HepG2 (cell line): Measurements from ENCODE around the gene SFT2D2. TPM values are rescaled to one million over a fixed set of nuclear protein-coding genes. Genes with fewer than 3 reads are reported as not detected.

Experiments used
- CBFB ChIP-seq: sonication (generic); formaldehyde crosslinking; IDR thresholded peaks from 2 replicates; pipeline ENCODE4 v1.4.0; 2020; ENCODE audit warnings: missing genetic modification reagents
- DZIP1 ChIP-seq: sonication (generic); formaldehyde crosslinking; IDR thresholded peaks from 2 replicates; pipeline ENCODE4 v1.5.0; 2020; ENCODE audit warnings: mild to moderate bottlenecking, missing genetic modification reagents
- E2F2 ChIP-seq: sonication (generic); formaldehyde crosslinking; IDR thresholded peaks from 2 replicates; pipeline ENCODE4 v1.4.0; 2020; ENCODE audit warnings: missing genetic modification reagents, borderline replicate concordance
- HINFP ChIP-seq: sonication (generic); formaldehyde crosslinking; IDR thresholded peaks from 2 replicates; pipeline ENCODE4 v1.4.0; 2020; ENCODE audit warnings: low read depth, mild to moderate bottlenecking, missing genetic modification reagents
- IRF1 ChIP-seq: sonication (generic); formaldehyde crosslinking; IDR thresholded peaks from 2 replicates; pipeline ENCODE4 v1.4.0; 2020; ENCODE audit warnings: low read depth, mild to moderate bottlenecking, missing genetic modification reagents
- KDM5A ChIP-seq: fragments of 200-600 bp; sonication (generic); IDR thresholded peaks from 2 replicates; pipeline ENCODE4 v1.7.0; 2018; ENCODE audit warnings: antibody characterized with exemption, mild to moderate bottlenecking, low read length, borderline replicate concordance
- KMT2A ChIP-seq: sonication (generic); formaldehyde crosslinking; IDR thresholded peaks from 2 replicates; pipeline ENCODE4 v1.4.0; 2020; ENCODE audit warnings: missing genetic modification reagents
- MLX ChIP-seq: IDR thresholded peaks from 2 replicates; pipeline ENCODE4 v1.6.1; 2016
- SALL1 ChIP-seq: sonication (generic); formaldehyde crosslinking; IDR thresholded peaks from 2 replicates; pipeline ENCODE4 v1.8.0; 2022; ENCODE audit warnings: mild to moderate bottlenecking, missing genetic modification reagents
- SNAI1 ChIP-seq: sonication (generic); formaldehyde crosslinking; IDR thresholded peaks from 2 replicates; pipeline ENCODE4 v1.5.0; 2020; ENCODE audit warnings: mild to moderate bottlenecking, missing genetic modification reagents, borderline replicate concordance
- SP140L ChIP-seq: sonication (generic); formaldehyde crosslinking; IDR thresholded peaks from 2 replicates; pipeline ENCODE4 v1.4.0; 2020; ENCODE audit warnings: missing genetic modification reagents, borderline replicate concordance
- TFE3 ChIP-seq: IDR thresholded peaks from 2 replicates; pipeline ENCODE4 v1.6.1; 2016
- WIZ ChIP-seq: sonication (generic); formaldehyde crosslinking; IDR thresholded peaks from 2 replicates; pipeline ENCODE4 v1.5.1; 2020; ENCODE audit warnings: mild to moderate bottlenecking, missing genetic modification reagents
- ZBTB2 ChIP-seq: sonication (generic); formaldehyde crosslinking; IDR thresholded peaks from 2 replicates; pipeline ENCODE4 v1.8.0; 2022; ENCODE audit warnings: low read depth, missing genetic modification reagents
- ZNF20 ChIP-seq: sonication (generic); formaldehyde crosslinking; IDR thresholded peaks from 2 replicates; pipeline ENCODE4 v1.4.0; 2020; ENCODE audit warnings: mild to moderate bottlenecking, moderate library complexity, missing genetic modification reagents
- ZNF354B ChIP-seq: sonication (generic); formaldehyde crosslinking; IDR thresholded peaks from 2 replicates; pipeline ENCODE4 v1.8.0; 2022; ENCODE audit warnings: mild to moderate bottlenecking, missing genetic modification reagents
- ZNF460 ChIP-seq: sonication (generic); formaldehyde crosslinking; IDR thresholded peaks from 2 replicates; pipeline ENCODE4 v1.5.1; 2020; ENCODE audit warnings: missing genetic modification reagents, mild to moderate bottlenecking, borderline replicate concordance
- ZNF614 ChIP-seq: IDR thresholded peaks from 2 replicates; pipeline ENCODE4 v1.6.1; 2018; ENCODE audit warnings: missing biosample characterization, missing genetic modification reagents, inconsistent platforms, borderline replicate concordance
- polyA plus RNA-seq, 8 experiments: library from polyadenylated mRNA; depleted of rRNA in 3 of 8; stranded (reverse) in 7 of 8; unstranded in 1 of 8; fragments of >200 nt; fragmentation: Illumina TruSeq in 4 of 8; extraction: Trizol in 4 of 8; gene quantifications; 2 replicates each; pipeline versions ENCODE4 v1.2.1 to v1.2.3, GENCODE V29; 2011 to 2016; ENCODE audit warnings: low read depth in 4 of 8, missing spikeins in 1 of 8, mixed read lengths in 1 of 8; ENCODE audit not compliant: insufficient read depth in 1 of 8
- total RNA-seq, 5 experiments: library from RNA; depleted of rRNA; stranded (reverse); fragments of >200 nt; fragmentation: Illumina TruSeq; extraction: Trizol; gene quantifications; 2 replicates each; pipeline ENCODE4 v1.2.3, GENCODE V29; 2016; ENCODE audit warnings: low read depth in 1 of 5

The SFT2D2 gene
- total and polyA plus RNA-seq, 2 of the 13 experiments (the other 11 are each of a cell fraction or from before 2014, with no cell fraction given): 10.0 to 28.8 TPM

- TF ChIP-seq MLX (CRISPR knock-in tag): no peak
- peak; percentile 49; the same call in 1 of the 2 replicates for TF ChIP-seq ZNF614
- peak; percentile 79 for TF ChIP-seq SALL1
- no peak; the same call in 1 of the 2 replicates for TF ChIP-seq ZNF460 (CRISPR knock-in tag)
- TF ChIP-seq SP140L (CRISPR knock-in tag): no peak
- TF ChIP-seq CBFB (CRISPR knock-in tag): 0 out of 2 replicates have a peak, but pooled peaks have one; percentile 24
- peak; percentile 84 for TF ChIP-seq ZBTB2 (CRISPR knock-in tag)
- no peak; the same call in 1 of the 2 replicates for TF ChIP-seq KMT2A
- no peak for TF ChIP-seq ZNF20 (CRISPR knock-in tag)
- no peak for TF ChIP-seq E2F2 (CRISPR knock-in tag)
- 0 out of 2 replicates have a peak, but pooled peaks have one; percentile 26 for TF ChIP-seq WIZ
- 0 out of 2 replicates have a peak, but pooled peaks have one; percentile 46 for TF ChIP-seq DZIP1 (CRISPR knock-in tag)
- peak; percentile 15; the same call in 1 of the 2 replicates for TF ChIP-seq KDM5A
- peak; percentile 17; the same call in 1 of the 2 replicates for TF ChIP-seq HINFP (CRISPR knock-in tag)
- TF ChIP-seq ZNF354B (CRISPR knock-in tag): no peak
- no peak; the same call in 1 of the 2 replicates for TF ChIP-seq TFE3
- TF ChIP-seq SNAI1: no peak
- no peak for TF ChIP-seq IRF1 (CRISPR knock-in tag)
Observed at GRCh38 chr1:168178638-168179437, 47.0 kb upstream of the SFT2D2 start, which contains the start of gene TIPRL (continued).
